ENCODE results near the gene TSPAN13. TPM values are rescaled to one million over a fixed set of nuclear protein-coding genes. Genes with fewer than 3 reads are reported as not detected.

Gene TSPAN13
- total RNA-seq, 1 experiment from 2014 or later: 32.7 TPM

DNA sequence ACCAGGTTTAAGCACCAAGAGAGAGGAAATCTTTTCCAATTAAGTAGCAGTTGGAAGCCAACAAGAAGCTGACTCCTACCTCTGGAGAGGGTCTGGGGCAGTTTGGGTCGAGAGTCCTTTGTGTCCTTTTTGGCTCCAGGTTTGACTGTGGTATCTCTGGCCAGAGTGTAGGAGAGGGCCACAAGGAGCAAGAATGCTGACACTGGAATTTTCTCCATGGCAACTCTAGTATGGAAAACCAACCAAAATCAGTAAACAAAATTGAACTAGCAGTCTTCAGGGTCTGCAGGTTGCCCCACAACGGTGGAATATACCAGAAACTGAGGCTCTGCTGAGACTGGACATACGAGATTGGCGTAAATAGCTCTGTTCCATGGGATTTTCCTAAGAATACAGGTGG is 48.0 kb downstream of the TSPAN13 start:
- DNase-seq (ENCODE audit: low spot score) (no peak), ATAC-seq (no peak)
- TF ChIP-seq FOXK1 (CRISPR knock-in tag; IDR thresholded peaks at IDR 0.05): no peak
- TF ChIP-seq IRF1 (CRISPR knock-in tag; IDR thresholded peaks at IDR 0.05): no peak
- TF ChIP-seq, protein P1, sequence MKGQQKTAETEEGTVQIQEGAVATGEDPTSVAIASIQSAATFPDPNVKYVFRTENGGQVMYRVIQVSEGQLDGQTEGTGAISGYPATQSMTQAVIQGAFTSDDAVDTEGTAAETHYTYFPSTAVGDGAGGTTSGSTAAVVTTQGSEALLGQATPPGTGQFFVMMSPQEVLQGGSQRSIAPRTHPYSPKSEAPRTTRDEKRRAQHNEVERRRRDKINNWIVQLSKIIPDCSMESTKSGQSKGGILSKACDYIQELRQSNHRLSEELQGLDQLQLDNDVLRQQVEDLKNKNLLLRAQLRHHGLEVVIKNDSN (CRISPR knock-in tag; IDR thresholded peaks at IDR 0.05): no peak
- no peak for TF ChIP-seq MLX (CRISPR knock-in tag; IDR thresholded peaks at IDR 0.05)
- TF ChIP-seq CREB1 (CRISPR knock-in tag; IDR thresholded peaks at IDR 0.05): no peak
- TF ChIP-seq ZNF423 (CRISPR knock-in tag; IDR thresholded peaks at IDR 0.05): no peak
- no peak for TF ChIP-seq NR1H2 (CRISPR knock-in tag; IDR thresholded peaks at IDR 0.05)
- no peak for TF ChIP-seq E2F4 (CRISPR knock-in tag; IDR thresholded peaks at IDR 0.05; ENCODE audit: borderline replicate concordance, low read depth)
- TF ChIP-seq, protein P2, sequence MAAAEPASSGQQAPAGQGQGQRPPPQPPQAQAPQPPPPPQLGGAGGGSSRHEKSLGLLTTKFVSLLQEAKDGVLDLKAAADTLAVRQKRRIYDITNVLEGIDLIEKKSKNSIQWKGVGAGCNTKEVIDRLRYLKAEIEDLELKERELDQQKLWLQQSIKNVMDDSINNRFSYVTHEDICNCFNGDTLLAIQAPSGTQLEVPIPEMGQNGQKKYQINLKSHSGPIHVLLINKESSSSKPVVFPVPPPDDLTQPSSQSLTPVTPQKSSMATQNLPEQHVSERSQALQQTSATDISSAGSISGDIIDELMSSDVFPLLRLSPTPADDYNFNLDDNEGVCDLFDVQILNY (CRISPR knock-in tag; IDR thresholded peaks at IDR 0.05): no peak
- TF ChIP-seq ZNF232 (CRISPR knock-in tag; IDR thresholded peaks at IDR 0.05): no peak
- no peak for TF ChIP-seq ATF1 (CRISPR knock-in tag; IDR thresholded peaks at IDR 0.05)
- no peak for TF ChIP-seq FOXP4 (CRISPR knock-in tag; IDR thresholded peaks at IDR 0.05)
- no peak for TF ChIP-seq RELA (CRISPR knock-in tag; IDR thresholded peaks at IDR 0.05; ENCODE audit: borderline replicate concordance)
- no peaks in the 10 kb centered on the region for H3K36me3 Mint-ChIP-seq
- H3K27ac Mint-ChIP-seq: no peak overlapping the region
- CTCF ChIA-PET: interaction anchor here (0.6 to 2.3 kb wide), 15 partner anchors 20 to 849 kb away, joined by 3 to 20 read pairs (median 4); no protein-coding TSS in a partner anchor
- POLR2A ChIA-PET: no interaction called here
- no peak overlapping the region for H3K4me3 Mint-ChIP-seq
- no peaks in the 10 kb centered on the region for H3K27me3 Mint-ChIP-seq (ENCODE audit: low read depth)
- peaks cover 18% of the 10 kb centered on the region for H3K4me1 Mint-ChIP-seq
- H3K9me3 Mint-ChIP-seq: no peaks in the 10 kb centered on the region

GRCh38 chr7:16803125-16803524 is 49.6 kb downstream of the TSPAN13 start:
- ATAC-seq (no peak), DNase-seq (ENCODE audit: low spot score) (no peak)
- H3K9me3 Mint-ChIP-seq: no peaks in the 10 kb centered on the region
- no peak overlapping the region for H3K27ac Mint-ChIP-seq
- H3K27me3 Mint-ChIP-seq (ENCODE audit: low read depth): no peaks in the 10 kb centered on the region
- POLR2A ChIA-PET: no interaction called here
- TF ChIP-seq ZNF232 (CRISPR knock-in tag; IDR thresholded peaks at IDR 0.05) (no peak), E2F1 (CRISPR knock-in tag; IDR thresholded peaks at IDR 0.05) (no peak), ZNF219 (CRISPR knock-in tag; IDR thresholded peaks at IDR 0.05; ENCODE audit: borderline replicate concordance) (no peak), GABPB1 (CRISPR knock-in tag; IDR thresholded peaks at IDR 0.05) (no peak), ZNF423 (CRISPR knock-in tag; IDR thresholded peaks at IDR 0.05) (no peak), FOXP1 (CRISPR knock-in tag; IDR thresholded peaks at IDR 0.05; ENCODE audit: borderline replicate concordance) (no peak), MYBL2 (CRISPR knock-in tag; IDR thresholded peaks at IDR 0.05) (no peak), ZBTB21 (CRISPR knock-in tag; IDR thresholded peaks at IDR 0.05; ENCODE audit: borderline replicate concordance) (no peak), JUN (CRISPR knock-in tag; IDR thresholded peaks at IDR 0.05) (no peak)
- TF ChIP-seq, protein P3, sequence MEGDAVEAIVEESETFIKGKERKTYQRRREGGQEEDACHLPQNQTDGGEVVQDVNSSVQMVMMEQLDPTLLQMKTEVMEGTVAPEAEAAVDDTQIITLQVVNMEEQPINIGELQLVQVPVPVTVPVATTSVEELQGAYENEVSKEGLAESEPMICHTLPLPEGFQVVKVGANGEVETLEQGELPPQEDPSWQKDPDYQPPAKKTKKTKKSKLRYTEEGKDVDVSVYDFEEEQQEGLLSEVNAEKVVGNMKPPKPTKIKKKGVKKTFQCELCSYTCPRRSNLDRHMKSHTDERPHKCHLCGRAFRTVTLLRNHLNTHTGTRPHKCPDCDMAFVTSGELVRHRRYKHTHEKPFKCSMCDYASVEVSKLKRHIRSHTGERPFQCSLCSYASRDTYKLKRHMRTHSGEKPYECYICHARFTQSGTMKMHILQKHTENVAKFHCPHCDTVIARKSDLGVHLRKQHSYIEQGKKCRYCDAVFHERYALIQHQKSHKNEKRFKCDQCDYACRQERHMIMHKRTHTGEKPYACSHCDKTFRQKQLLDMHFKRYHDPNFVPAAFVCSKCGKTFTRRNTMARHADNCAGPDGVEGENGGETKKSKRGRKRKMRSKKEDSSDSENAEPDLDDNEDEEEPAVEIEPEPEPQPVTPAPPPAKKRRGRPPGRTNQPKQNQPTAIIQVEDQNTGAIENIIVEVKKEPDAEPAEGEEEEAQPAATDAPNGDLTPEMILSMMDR (IDR thresholded peaks at IDR 0.05): no peak
- TF ChIP-seq, protein P4, sequence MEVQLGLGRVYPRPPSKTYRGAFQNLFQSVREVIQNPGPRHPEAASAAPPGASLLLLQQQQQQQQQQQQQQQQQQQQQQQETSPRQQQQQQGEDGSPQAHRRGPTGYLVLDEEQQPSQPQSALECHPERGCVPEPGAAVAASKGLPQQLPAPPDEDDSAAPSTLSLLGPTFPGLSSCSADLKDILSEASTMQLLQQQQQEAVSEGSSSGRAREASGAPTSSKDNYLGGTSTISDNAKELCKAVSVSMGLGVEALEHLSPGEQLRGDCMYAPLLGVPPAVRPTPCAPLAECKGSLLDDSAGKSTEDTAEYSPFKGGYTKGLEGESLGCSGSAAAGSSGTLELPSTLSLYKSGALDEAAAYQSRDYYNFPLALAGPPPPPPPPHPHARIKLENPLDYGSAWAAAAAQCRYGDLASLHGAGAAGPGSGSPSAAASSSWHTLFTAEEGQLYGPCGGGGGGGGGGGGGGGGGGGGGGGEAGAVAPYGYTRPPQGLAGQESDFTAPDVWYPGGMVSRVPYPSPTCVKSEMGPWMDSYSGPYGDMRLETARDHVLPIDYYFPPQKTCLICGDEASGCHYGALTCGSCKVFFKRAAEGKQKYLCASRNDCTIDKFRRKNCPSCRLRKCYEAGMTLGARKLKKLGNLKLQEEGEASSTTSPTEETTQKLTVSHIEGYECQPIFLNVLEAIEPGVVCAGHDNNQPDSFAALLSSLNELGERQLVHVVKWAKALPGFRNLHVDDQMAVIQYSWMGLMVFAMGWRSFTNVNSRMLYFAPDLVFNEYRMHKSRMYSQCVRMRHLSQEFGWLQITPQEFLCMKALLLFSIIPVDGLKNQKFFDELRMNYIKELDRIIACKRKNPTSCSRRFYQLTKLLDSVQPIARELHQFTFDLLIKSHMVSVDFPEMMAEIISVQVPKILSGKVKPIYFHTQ (CRISPR knock-in tag; IDR thresholded peaks at IDR 0.05): no peak
- TF ChIP-seq, protein P2 (CRISPR knock-in tag; IDR thresholded peaks at IDR 0.05): no peak
- H3K4me1 Mint-ChIP-seq: peaks cover 18% of the 10 kb centered on the region
- no peaks in the 10 kb centered on the region for H3K36me3 Mint-ChIP-seq
- CTCF ChIA-PET: no interaction called here
- no peak overlapping the region for H3K4me3 Mint-ChIP-seq

Measured in WTC11 (cell line).